Measurements from ENCODE around the gene KDM4F. TPM values are rescaled to one million over a fixed set of nuclear protein-coding genes. Genes with fewer than 3 reads are reported as not detected.

KDM4F gene
- total RNA-seq, 1 experiment from 2014 or later, result not detected

GRCh38 chr11:95092549-95093324, 43.5 kb downstream of the KDM4F start:
- intact Hi-C loops (cut with micrococcal nuclease), result loop anchor here (2.0 kb wide), 1 partner anchor 24 kb away; no protein-coding TSS in a partner anchor
- no TSS peak for BruUV-seq (replicated peaks)
- TF ChIP-seq EGR1 (IDR thresholded peaks at IDR 0.05; ENCODE audit: low read depth), result no peak
- peak; percentile 55; the same call in 1 of the 2 replicates for TF ChIP-seq SP1 (IDR thresholded peaks at IDR 0.05; ENCODE audit: low read depth)
- TF ChIP-seq, protein P1, sequence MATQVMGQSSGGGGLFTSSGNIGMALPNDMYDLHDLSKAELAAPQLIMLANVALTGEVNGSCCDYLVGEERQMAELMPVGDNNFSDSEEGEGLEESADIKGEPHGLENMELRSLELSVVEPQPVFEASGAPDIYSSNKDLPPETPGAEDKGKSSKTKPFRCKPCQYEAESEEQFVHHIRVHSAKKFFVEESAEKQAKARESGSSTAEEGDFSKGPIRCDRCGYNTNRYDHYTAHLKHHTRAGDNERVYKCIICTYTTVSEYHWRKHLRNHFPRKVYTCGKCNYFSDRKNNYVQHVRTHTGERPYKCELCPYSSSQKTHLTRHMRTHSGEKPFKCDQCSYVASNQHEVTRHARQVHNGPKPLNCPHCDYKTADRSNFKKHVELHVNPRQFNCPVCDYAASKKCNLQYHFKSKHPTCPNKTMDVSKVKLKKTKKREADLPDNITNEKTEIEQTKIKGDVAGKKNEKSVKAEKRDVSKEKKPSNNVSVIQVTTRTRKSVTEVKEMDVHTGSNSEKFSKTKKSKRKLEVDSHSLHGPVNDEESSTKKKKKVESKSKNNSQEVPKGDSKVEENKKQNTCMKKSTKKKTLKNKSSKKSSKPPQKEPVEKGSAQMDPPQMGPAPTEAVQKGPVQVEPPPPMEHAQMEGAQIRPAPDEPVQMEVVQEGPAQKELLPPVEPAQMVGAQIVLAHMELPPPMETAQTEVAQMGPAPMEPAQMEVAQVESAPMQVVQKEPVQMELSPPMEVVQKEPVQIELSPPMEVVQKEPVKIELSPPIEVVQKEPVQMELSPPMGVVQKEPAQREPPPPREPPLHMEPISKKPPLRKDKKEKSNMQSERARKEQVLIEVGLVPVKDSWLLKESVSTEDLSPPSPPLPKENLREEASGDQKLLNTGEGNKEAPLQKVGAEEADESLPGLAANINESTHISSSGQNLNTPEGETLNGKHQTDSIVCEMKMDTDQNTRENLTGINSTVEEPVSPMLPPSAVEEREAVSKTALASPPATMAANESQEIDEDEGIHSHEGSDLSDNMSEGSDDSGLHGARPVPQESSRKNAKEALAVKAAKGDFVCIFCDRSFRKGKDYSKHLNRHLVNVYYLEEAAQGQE (IDR thresholded peaks at IDR 0.05; ENCODE audit: low read depth), result no peak
- no peak for TF ChIP-seq EZH2phosphoT487 (IDR thresholded peaks at IDR 0.05; ENCODE audit: borderline replicate concordance)
- TF ChIP-seq EZH2 (IDR thresholded peaks at IDR 0.05), result no peak
- peak; percentile 23; the same call in 1 of the 2 replicates for TF ChIP-seq POLR2AphosphoS5 (IDR thresholded peaks at IDR 0.05; ENCODE audit: low read depth, low read length)
- TF ChIP-seq RAD21 (IDR thresholded peaks at IDR 0.05; ENCODE audit: low read depth), result peak; percentile 24; the same call in 1 of the 2 replicates
- TF ChIP-seq, protein P2, sequence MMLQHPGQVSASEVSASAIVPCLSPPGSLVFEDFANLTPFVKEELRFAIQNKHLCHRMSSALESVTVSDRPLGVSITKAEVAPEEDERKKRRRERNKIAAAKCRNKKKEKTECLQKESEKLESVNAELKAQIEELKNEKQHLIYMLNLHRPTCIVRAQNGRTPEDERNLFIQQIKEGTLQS (IDR thresholded peaks at IDR 0.05), result no peak
- no peak; the same call in 1 of the 2 replicates for TF ChIP-seq SRF (IDR thresholded peaks at IDR 0.05; ENCODE audit: low read depth)
- 0 out of 2 replicates have a peak, but pooled peaks have one; percentile 14 for TF ChIP-seq SIN3A (IDR thresholded peaks at IDR 0.05; ENCODE audit: low read depth)
- no peak for TF ChIP-seq YY1 (IDR thresholded peaks at IDR 0.05; ENCODE audit: extremely low read depth, insufficient replicate concordance, low read depth, low read length)
- TF ChIP-seq, protein P3, sequence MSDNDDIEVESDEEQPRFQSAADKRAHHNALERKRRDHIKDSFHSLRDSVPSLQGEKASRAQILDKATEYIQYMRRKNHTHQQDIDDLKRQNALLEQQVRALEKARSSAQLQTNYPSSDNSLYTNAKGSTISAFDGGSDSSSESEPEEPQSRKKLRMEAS (IDR thresholded peaks at IDR 0.05), result 0 out of 2 replicates have a peak, but pooled peaks have one; percentile 20
- no peak for TF ChIP-seq ZFX (IDR thresholded peaks at IDR 0.05)
- TF ChIP-seq ZNF274 (IDR thresholded peaks at IDR 0.05; ENCODE audit: low read depth, low read length), result no peak
- TF ChIP-seq CBX3 (IDR thresholded peaks at IDR 0.05; ENCODE audit: low read depth), result 0 out of 2 replicates have a peak, but pooled peaks have one; percentile 65
- peak; percentile 57 for TF ChIP-seq FOSL1 (IDR thresholded peaks at IDR 0.05; ENCODE audit: low read depth)
- TF ChIP-seq JUND (IDR thresholded peaks at IDR 0.05), result peak; percentile 48; the same call in 1 of the 2 replicates
- TF ChIP-seq, protein P4, sequence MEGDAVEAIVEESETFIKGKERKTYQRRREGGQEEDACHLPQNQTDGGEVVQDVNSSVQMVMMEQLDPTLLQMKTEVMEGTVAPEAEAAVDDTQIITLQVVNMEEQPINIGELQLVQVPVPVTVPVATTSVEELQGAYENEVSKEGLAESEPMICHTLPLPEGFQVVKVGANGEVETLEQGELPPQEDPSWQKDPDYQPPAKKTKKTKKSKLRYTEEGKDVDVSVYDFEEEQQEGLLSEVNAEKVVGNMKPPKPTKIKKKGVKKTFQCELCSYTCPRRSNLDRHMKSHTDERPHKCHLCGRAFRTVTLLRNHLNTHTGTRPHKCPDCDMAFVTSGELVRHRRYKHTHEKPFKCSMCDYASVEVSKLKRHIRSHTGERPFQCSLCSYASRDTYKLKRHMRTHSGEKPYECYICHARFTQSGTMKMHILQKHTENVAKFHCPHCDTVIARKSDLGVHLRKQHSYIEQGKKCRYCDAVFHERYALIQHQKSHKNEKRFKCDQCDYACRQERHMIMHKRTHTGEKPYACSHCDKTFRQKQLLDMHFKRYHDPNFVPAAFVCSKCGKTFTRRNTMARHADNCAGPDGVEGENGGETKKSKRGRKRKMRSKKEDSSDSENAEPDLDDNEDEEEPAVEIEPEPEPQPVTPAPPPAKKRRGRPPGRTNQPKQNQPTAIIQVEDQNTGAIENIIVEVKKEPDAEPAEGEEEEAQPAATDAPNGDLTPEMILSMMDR (IDR thresholded peaks at IDR 0.05 in 2 of 3, conservative IDR thresholded peaks at IDR 0.05 in 1 of 3; ENCODE audit: borderline replicate concordance in 1 of 3, insufficient read depth in 1 of 3, low read depth in 2 of 3, low read length in 2 of 3), result peak in 2 of 3 experiments; percentile 63 to 70; a peak in 4 of 6 replicates
- no peak for TF ChIP-seq TCF7L2 (IDR thresholded peaks at IDR 0.05; ENCODE audit: borderline replicate concordance, extremely low read depth, insufficient read depth, insufficient read length)
- no peak for TF ChIP-seq ELF1 (IDR thresholded peaks at IDR 0.05; ENCODE audit: borderline replicate concordance, low read depth)
- TF ChIP-seq POLR2A (IDR thresholded peaks at IDR 0.05; ENCODE audit: borderline replicate concordance, extremely low read depth, insufficient read depth, insufficient read length), result no peak

More at GRCh38 chr11:95092549-95093324, 43.5 kb downstream of the KDM4F start:
- H3K36me3 ChIP-seq (ENCODE audit: control insufficient read depth in 1 of 2, insufficient read depth in 2 of 2, low read length in 2 of 2), result no peaks in the 10 kb centered on the region
- DNase-seq (ENCODE audit: low read depth, low spot score) (no peak), ATAC-seq (peak; percentile 43)
- no peaks in the 10 kb centered on the region for H3K9me2 ChIP-seq (ENCODE audit: insufficient read depth)
- peak overlapping the region in 1 of 2 experiments; percentile 31; a peak in 1 of 4 replicates for H3K4me3 ChIP-seq (replicated peaks in 1 of 2; ENCODE audit: low read depth in 1 of 2, low read length in 2 of 2)
- POLR2A ChIA-PET, result interaction anchor here (0.9 to 4.9 kb wide), 5 partner anchors 14 to 59 kb away, joined by 3 to 28 read pairs (median 4); partner anchors contain the start of gene SRSF8
- peak overlapping the region; percentile 91 for H3K4me2 ChIP-seq (ENCODE audit: low read length)
- H4K20me1 ChIP-seq (ENCODE audit: insufficient read depth), result no peaks in the 10 kb centered on the region
- H3K9me3 ChIP-seq (ENCODE audit: control insufficient read depth in 1 of 2, insufficient read depth in 1 of 2, low read depth in 1 of 2, low read length in 2 of 2), result no peaks in the 10 kb centered on the region
- H3K27ac ChIP-seq (ENCODE audit: low read depth, low read length), result peak overlapping the region; percentile 57
- RAD21 ChIA-PET (ENCODE audit: low non-redundant PET in 1 of 2, low total read pairs in 2 of 2, uncharacterized antibody in 2 of 2, unreplicated experiment in 2 of 2), result interaction anchor here in 1 of 2 experiments (0.7 kb wide), 1 partner anchor 55 kb away, joined by 3 read pairs; no protein-coding TSS in a partner anchor
- peak overlapping the region; percentile 4; the same call in 1 of the 2 replicates for H3K9ac ChIP-seq (ENCODE audit: low read length)
- no peaks in the 10 kb centered on the region for H3K27me3 ChIP-seq (ENCODE audit: insufficient read depth, low read length)
- H3K79me2 ChIP-seq (ENCODE audit: insufficient read depth, low read length), result peaks cover 41% of the 10 kb centered on the region; the same call in 1 of the 2 replicates
- CTCF ChIA-PET, result interaction anchor here (1.0 to 4.3 kb wide), 4 partner anchors 8 to 25 kb away, joined by 3 to 23 read pairs (median 4); partner anchors contain the start of gene SRSF8
- H2AFZ ChIP-seq (ENCODE audit: low read depth, low read length, poor library complexity, severe bottlenecking), result no peak overlapping the region
- peaks cover 52 to 71% of the 10 kb centered on the region in 2 experiments for H3K4me1 ChIP-seq (ENCODE audit: control insufficient read depth in 1 of 2, insufficient read depth in 2 of 2, low read length in 2 of 2)

Measured in HCT116 (cell line).